Keratinocyte (primary cell): Measurements from ENCODE around the gene KREMEN1. TPM values are rescaled to one million over a fixed set of nuclear protein-coding genes. Genes with fewer than 3 reads are reported as not detected.
"Not testable (repeated sequence)": the region's sequence is repeated elsewhere in the genome, so short reads cannot be mapped to it uniquely, and the experiment has no call there.

Experiments
- DNase-seq: peaks from one replicate; pipeline ENCODE4 v3.0.0-alpha.2; 2011; ENCODE audit warnings: low read depth, missing footprints, low spot score
- FAIRE-seq: peaks from 2 replicates; lab custom pipeline; 2011; peaks lifted over from hg19 to GRCh38; lab: Jason Lieb, UNC
- H2AFZ ChIP-seq: 2 replicates; pipeline ENCODE4 v1.6.0; 2012; ENCODE audit warnings: low read length, control low read depth, inconsistent platforms; ENCODE audit not compliant: control insufficient read depth
- H3K27ac ChIP-seq: 2 replicates; pipeline ENCODE4 v1.5.1; 2011; ENCODE audit warnings: low read length; ENCODE audit not compliant: control insufficient read depth, insufficient read depth
- H3K27me3 ChIP-seq: 3 replicates; pipeline ENCODE4 v1.6.0; 2011; ENCODE audit warnings: low read length; ENCODE audit not compliant: control insufficient read depth, insufficient read depth; ENCODE audit errors: extremely low read depth
- H3K36me3 ChIP-seq, 2 experiments: 2 replicates in 1 of 2; 3 replicates in 1 of 2; pipeline ENCODE4 v1.5.1; 2011; ENCODE audit warnings: low read length in 2 of 2, mild to moderate bottlenecking in 1 of 2; ENCODE audit not compliant: control insufficient read depth in 2 of 2, insufficient read depth in 2 of 2; ENCODE audit errors: extremely low read depth in 1 of 2
- H3K4me1 ChIP-seq: 3 replicates; pipeline ENCODE4 v1.5.1; 2011; ENCODE audit warnings: low read length; ENCODE audit not compliant: control insufficient read depth, insufficient read depth; ENCODE audit errors: extremely low read depth
- H3K4me2 ChIP-seq: 3 replicates; pipeline ENCODE4 v1.6.0; 2011; ENCODE audit warnings: low read depth, low read length; ENCODE audit not compliant: control insufficient read depth, insufficient read depth; ENCODE audit errors: extremely low read depth
- H3K4me3 ChIP-seq, 3 experiments: fragments of 200-600 bp in 1 of 3; sonication (generic) in 1 of 3; 2 replicates in 2 of 3; 3 replicates in 1 of 3; pipeline ENCODE4 v1.5.1; 2011 to 2016; ENCODE audit warnings: low read length in 3 of 3, mild to moderate bottlenecking in 3 of 3, control low read depth in 2 of 3, inconsistent platforms in 1 of 3, low read depth in 1 of 3, mixed read lengths in 1 of 3, mixed run types in 1 of 3, moderate library complexity in 1 of 3; ENCODE audit not compliant: control insufficient read depth in 2 of 3, insufficient read depth in 2 of 3; ENCODE audit errors: extremely low read depth in 1 of 3
- H3K79me2 ChIP-seq: 2 replicates; pipeline ENCODE4 v1.6.0; 2012; ENCODE audit warnings: low read length; ENCODE audit not compliant: control insufficient read depth, insufficient read depth
- H3K9ac ChIP-seq: 3 replicates; pipeline ENCODE4 v1.6.0; 2011; ENCODE audit warnings: low read length; ENCODE audit not compliant: control insufficient read depth, insufficient read depth; ENCODE audit errors: extremely low read depth
- H3K9me1 ChIP-seq: 3 replicates; pipeline ENCODE4 v1.6.0; 2011; ENCODE audit warnings: low read length; ENCODE audit not compliant: control insufficient read depth, insufficient read depth; ENCODE audit errors: extremely low read depth
- H3K9me3 ChIP-seq: 2 replicates; pipeline ENCODE4 v1.5.1; 2012; ENCODE audit warnings: low read depth, low read length; ENCODE audit not compliant: control insufficient read depth
- H4K20me1 ChIP-seq: 3 replicates; pipeline ENCODE4 v1.6.0; 2011; ENCODE audit warnings: low read length; ENCODE audit not compliant: control insufficient read depth, insufficient read depth; ENCODE audit errors: extremely low read depth
- EZH2 ChIP-seq: IDR thresholded peaks from one replicate; pipeline ENCODE4 v1.6.1; 2012; ENCODE audit warnings: inconsistent platforms, mild to moderate bottlenecking, low read length, moderate library complexity
- dilution Hi-C: fragments of 300-500 bp; cut with MboI; formaldehyde crosslinking; loops from one replicate; pipeline ENCODE4 v1.7.0; 2020; ENCODE audit warnings: low sequenced_read_pairs; ENCODE audit not compliant: extremely low pct_ligation_motif_present
- polyA plus RNA-seq, 5 experiments: library from polyadenylated mRNA; depleted of rRNA in 3 of 5; stranded (reverse) in 3 of 5; stranded (forward) in 1 of 5; unstranded in 1 of 5; fragments of >200 nt; gene quantifications; 1 replicate in 1 of 5; 2 replicates in 3 of 5; 3 replicates in 1 of 5; pipeline versions ENCODE4 v1.2.1 to v1.2.3, GENCODE V29; 2011 to 2012; ENCODE audit warnings: missing spikeins in 2 of 5, low read depth in 1 of 5, low replicate concordance in 1 of 5
- TF ChIP-seq, protein P1 (sequence below), 3 experiments: IDR thresholded peaks in 1 of 3; conservative IDR thresholded peaks in 1 of 3; optimal IDR thresholded peaks in 1 of 3; 2 replicates in 2 of 3; 3 replicates in 1 of 3; pipeline versions ENCODE3 to v1.5.1; 2011; ENCODE audit warnings: low read length in 3 of 3, mild to moderate bottlenecking in 3 of 3, moderate library complexity in 2 of 3, control low read depth in 1 of 3, inconsistent platforms in 1 of 3; ENCODE audit not compliant: insufficient read depth in 2 of 3; ENCODE audit errors: extremely low read depth in 1 of 3

Gene KREMEN1
- polyA plus RNA-seq, 1 donor (not counting 4 experiments of a cell fraction or from before 2014, with no cell fraction given): 6.8 TPM

- DNase-seq (no peak), FAIRE-seq (no peak)
- dilution Hi-C loops: no loop called here
Observed at GRCh38 chr22:29117799-29118477, 45.1 kb downstream of the KREMEN1 start.

GRCh38 chr22:29120098-29120912, 47.5 kb downstream of the KREMEN1 start:
- H3K9me1 ChIP-seq, H3K9me3 ChIP-seq, H3K27me3 ChIP-seq, H3K4me3 ChIP-seq, H4K20me1 ChIP-seq, H3K9ac ChIP-seq, H3K36me3 ChIP-seq, FAIRE-seq, H3K4me2 ChIP-seq, H3K79me2 ChIP-seq, H2AFZ ChIP-seq, DNase-seq, dilution Hi-C loops, H3K27ac ChIP-seq, H3K4me1 ChIP-seq: not testable (repeated sequence)

More at GRCh38 chr22:29117799-29118477, 45.1 kb downstream of the KREMEN1 start:
- Histone ChIP-seq H3K36me3 (peaks cover 0 to 3% of the 10 kb centered on the region in 2 experiments), H3K4me2 (no peak overlapping the region), H3K9me3 (no peaks in the 10 kb centered on the region), H3K79me2 (no peaks in the 10 kb centered on the region), H3K9ac (no peak overlapping the region), H3K9me1 (no peaks in the 10 kb centered on the region), H2AFZ (no peak overlapping the region), H4K20me1 (no peaks in the 10 kb centered on the region), H3K27ac (no peak overlapping the region), H3K4me3 (no peak overlapping the region), H3K27me3 (no peaks in the 10 kb centered on the region), H3K4me1 (no peaks in the 10 kb centered on the region)
- TF ChIP-seq, protein P1, sequence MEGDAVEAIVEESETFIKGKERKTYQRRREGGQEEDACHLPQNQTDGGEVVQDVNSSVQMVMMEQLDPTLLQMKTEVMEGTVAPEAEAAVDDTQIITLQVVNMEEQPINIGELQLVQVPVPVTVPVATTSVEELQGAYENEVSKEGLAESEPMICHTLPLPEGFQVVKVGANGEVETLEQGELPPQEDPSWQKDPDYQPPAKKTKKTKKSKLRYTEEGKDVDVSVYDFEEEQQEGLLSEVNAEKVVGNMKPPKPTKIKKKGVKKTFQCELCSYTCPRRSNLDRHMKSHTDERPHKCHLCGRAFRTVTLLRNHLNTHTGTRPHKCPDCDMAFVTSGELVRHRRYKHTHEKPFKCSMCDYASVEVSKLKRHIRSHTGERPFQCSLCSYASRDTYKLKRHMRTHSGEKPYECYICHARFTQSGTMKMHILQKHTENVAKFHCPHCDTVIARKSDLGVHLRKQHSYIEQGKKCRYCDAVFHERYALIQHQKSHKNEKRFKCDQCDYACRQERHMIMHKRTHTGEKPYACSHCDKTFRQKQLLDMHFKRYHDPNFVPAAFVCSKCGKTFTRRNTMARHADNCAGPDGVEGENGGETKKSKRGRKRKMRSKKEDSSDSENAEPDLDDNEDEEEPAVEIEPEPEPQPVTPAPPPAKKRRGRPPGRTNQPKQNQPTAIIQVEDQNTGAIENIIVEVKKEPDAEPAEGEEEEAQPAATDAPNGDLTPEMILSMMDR (optimal IDR thresholded peaks at IDR 0.05 in 1 of 3, IDR thresholded peaks at IDR 0.05 in 1 of 3, conservative IDR thresholded peaks at IDR 0.05 in 1 of 3; ENCODE audit: extremely low read depth in 1 of 3, insufficient read depth in 2 of 3, low read length in 3 of 3): no peak
- TF ChIP-seq EZH2: no peak
